ENCODE measurements around the gene MDP1.

The MDP1 gene

DNA sequence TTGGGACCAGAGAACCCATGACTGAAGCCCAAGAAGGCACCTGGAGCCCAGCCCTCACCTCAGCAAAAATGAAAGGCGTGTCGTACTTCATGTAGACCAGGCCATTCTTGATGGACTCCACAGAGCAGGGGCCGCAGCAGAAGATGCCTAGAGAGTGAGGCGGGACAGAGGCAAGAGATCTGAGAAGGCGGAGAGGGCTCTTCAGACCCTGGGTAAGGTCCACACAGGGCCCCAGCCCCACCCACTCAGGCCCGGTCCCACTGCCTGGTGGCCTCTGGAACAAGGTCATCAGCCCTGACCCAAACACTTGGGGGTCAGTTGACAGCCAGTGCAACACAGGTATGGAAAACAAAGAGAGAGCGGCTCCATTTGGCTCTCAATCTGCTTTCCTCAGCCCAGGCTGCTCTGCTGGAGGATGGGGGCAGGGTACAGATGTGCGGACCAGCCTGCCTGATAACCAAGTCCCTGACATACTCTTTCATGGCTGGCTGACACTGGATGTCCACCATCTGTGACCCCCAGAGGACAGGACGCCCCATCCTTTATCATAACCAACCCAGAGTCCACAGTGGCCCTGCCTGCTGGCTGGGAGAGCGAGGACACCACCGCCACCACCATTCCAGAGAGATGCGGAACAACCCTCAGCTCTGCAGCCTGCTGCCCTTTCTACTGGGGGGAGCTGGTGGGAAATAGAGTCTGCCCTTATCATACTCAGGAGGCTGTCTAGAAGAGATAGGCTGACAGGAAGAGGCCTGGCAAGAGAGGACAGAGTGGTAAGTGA lies 40.3 kb upstream of the MDP1 start:
- TF ChIP-seq GATA3 (IDR thresholded peaks at IDR 0.05; ENCODE audit: low read depth, low read length) (no peak), GATA2 (IDR thresholded peaks at IDR 0.05; ENCODE audit: low read depth, low read length) (no peak)

DNA sequence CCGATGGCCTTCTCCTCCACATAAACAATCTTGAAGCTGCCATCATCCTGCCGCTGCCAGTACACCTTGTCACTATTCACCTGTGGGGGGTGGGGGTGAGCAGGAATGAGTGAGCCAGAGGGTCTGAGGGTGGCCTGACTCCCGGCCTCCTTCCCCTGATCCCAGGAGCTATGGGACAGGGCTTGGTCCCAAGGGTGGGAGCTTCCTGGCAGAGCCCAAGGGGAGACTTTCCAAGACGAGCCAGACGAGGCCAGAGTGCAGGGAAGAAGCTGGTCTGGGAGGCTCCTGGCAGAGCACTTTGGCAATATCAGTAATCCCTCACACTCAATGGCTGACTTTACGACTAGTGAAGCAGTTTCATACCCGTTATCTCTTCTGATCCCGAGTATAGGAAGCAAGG lies 39.6 kb upstream of the MDP1 start:
- TF ChIP-seq GATA3 (IDR thresholded peaks at IDR 0.05; ENCODE audit: low read depth, low read length), result no peak
- no peak for TF ChIP-seq GATA2 (IDR thresholded peaks at IDR 0.05; ENCODE audit: low read depth, low read length)

DNA sequence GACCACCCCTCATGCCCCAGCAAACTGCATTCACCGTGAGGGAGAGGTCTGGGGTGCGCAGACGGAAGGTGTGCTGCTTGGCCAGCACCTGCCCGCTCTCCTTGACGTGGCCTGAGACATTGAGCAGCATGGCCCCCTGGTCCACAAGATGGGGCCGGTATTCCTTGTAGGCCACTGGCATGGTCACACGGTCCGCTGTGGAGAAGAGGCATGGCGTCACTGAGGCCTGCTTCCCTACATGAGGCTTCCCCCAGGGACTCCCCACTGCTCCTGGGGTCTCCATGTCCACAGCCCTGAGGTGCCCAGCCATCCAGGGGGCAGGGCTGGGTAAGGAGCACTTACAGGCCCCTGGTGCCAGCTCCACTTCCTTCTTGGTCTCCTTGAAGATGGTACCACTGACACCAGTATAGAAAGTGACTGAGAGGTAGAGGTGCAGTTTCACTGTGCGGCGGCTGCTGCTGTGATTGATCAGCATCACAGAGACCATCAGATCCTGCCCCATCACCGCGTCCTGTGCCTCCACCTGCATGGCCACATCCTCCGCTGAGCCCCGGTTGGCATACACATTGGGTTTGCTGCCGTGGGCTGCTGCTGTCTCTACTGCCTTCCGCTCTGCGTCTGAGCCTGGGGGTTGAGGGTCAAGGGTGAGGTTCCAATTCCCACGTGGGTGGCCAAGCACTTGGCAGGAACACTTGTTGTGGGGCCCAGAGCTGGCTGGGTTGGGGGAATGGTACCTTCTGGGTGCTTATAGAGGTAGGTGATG lies 38.9 kb upstream of the MDP1 start:
- no peak for TF ChIP-seq GATA3 (IDR thresholded peaks at IDR 0.05; ENCODE audit: low read depth, low read length)
- no peak for TF ChIP-seq GATA2 (IDR thresholded peaks at IDR 0.05; ENCODE audit: low read depth, low read length)

DNA sequence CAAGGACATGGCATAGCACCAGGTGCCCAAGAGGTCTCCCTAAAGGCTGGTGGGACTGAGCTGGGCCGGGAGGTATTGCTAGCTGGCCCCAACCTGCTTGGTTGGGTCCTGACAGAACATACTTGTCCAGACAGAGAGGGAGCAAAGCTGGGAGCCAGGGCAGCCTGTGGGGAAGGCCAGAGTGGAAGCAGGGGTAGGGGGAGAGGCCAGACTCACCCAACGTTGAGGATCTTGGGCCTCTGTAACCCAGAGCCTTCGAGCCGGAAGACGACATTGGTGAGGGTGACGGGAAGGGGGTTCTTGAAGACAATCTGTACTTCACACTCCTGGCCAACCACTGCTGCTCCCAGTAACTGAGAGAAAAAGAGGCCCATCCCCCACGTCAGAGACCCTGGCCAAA lies 38.1 kb upstream of the MDP1 start:
- no peak for TF ChIP-seq GATA2 (IDR thresholded peaks at IDR 0.05; ENCODE audit: low read depth, low read length)
- no peak for TF ChIP-seq GATA3 (IDR thresholded peaks at IDR 0.05; ENCODE audit: low read depth, low read length)

DNA sequence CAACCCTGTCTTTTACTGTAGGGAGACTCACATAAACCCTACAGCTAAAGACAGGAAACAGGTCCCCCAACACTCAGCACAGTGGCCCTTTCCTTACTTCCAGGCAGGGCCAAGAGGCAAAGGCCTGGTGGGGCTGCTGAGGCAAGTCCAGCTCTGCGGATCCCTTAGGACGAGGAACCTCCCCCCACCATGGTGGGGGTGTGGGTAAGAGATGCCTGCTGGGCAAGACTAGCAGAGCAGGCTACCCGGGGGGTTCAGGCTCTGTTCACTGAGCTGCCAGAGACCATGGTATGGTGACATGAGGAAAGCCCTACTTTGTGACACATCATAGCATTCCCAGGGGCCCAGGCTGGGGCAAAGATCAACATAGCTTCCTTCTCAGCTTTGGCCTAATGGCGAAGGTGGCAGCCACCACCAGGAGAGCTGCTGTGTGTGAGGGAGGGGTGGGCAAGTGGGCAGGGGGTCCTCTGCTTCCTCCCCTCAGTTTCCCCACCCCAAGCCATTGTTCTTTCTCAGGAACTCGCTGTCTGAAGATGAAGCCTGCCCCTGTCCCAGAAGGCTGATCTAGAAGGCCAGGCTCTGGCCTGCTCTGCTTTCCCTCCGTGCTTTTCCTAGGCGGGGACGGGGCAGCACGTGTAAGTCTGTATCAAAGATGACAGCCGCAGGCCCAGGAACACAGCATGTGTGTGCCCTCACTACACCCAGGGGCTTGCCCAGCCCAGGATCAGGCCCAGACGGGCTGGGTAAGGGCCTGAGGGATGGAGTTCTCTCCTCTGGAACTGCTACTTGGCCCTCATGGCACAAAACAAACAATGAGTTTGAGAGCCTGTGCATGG lies 36.6 kb upstream of the MDP1 start:
- TF ChIP-seq GATA3 (IDR thresholded peaks at IDR 0.05; ENCODE audit: low read depth, low read length) (no peak), GATA2 (IDR thresholded peaks at IDR 0.05; ENCODE audit: low read depth, low read length) (no peak)

DNA sequence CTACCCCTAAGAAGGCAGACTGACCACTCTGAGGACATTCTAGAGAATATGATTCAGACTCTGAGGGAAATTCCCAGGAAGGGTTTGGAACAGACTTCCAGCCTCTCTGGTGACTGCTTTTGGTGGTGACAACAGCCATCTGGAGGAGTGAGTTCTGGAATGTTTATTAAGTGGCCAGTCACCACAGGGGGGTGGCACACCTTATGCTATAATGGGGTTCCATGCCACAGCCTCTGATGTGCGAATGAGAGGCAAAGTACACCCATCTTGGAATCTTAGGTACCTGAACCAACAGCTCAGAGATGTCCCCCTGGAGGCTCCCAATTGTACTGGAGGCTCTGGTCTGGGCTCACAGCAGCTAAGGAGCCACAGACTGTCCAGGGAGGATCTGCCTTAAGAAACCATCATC lies 36.0 kb upstream of the MDP1 start:
- no peak for TF ChIP-seq GATA2 (IDR thresholded peaks at IDR 0.05; ENCODE audit: low read depth, low read length)
- TF ChIP-seq GATA3 (IDR thresholded peaks at IDR 0.05; ENCODE audit: low read depth, low read length), result no peak

- TF ChIP-seq GATA2 (IDR thresholded peaks at IDR 0.05; ENCODE audit: low read depth, low read length) (no peak), GATA3 (IDR thresholded peaks at IDR 0.05; ENCODE audit: low read depth, low read length) (no peak)
Measured at GRCh38 chr14:24250354-24250753, 34.5 kb upstream of the MDP1 start.

DNA sequence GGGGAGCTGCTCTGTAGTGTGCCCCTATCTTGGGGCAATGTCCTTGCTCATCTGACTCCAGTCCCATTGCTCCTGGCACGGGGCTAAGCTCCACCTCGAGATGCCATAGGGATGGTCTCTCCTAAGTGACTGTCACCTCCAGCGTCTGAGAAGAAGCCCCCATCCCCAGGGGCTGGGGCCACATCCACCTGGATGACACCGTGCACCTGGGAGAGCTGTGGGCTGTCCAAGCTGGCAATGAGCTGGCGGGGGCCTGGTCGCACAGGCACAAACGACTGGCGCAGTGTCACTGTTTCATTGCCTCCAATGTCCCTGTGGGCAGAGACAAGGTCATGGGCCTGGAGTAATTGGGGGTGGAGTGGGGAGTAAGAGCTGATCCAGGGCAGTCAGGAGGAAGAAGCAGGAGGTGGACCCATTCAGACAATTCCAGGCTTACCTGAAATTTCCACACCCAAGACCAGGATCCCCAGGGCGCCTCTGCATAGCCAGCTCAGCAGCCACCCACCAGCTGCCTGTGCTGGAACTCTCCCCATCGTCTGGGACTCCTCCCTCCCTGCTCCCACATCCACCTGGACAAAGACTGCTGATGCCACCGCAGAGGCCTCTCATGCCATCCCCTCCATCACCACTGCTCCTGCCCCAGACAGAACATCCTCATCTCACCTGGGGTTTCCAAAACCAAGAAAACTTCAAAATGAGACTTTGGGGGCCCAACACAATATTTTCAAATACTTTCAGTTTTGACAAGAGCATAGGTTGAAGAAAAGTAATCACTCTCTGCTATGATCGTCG lies 33.6 kb upstream of the MDP1 start:
- TF ChIP-seq GATA3 (IDR thresholded peaks at IDR 0.05; ENCODE audit: low read depth, low read length), result no peak
- no peak for TF ChIP-seq GATA2 (IDR thresholded peaks at IDR 0.05; ENCODE audit: low read depth, low read length)

DNA sequence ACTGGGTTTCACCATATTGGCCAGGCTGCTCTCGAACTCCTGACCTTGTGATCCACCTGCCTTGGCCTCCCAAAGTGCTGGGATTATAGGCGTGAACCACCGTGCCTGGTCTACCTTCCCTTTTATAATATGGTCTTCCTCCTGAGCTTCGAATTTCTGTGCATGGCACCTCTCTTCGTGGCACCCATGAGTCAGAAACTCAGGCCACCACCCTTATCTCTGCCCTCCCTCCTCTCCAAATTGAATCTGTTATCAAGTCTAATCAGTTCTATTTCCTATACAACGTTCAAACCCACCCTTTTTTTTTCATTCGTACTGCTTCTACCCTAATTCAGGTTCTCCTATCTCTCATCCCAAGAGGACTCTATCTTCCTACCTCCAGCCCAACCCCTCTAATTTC lies 31.6 kb upstream of the MDP1 start:
- TF ChIP-seq GATA2 (IDR thresholded peaks at IDR 0.05; ENCODE audit: low read depth, low read length) (no peak), GATA3 (IDR thresholded peaks at IDR 0.05; ENCODE audit: low read depth, low read length) (no peak)

DNA sequence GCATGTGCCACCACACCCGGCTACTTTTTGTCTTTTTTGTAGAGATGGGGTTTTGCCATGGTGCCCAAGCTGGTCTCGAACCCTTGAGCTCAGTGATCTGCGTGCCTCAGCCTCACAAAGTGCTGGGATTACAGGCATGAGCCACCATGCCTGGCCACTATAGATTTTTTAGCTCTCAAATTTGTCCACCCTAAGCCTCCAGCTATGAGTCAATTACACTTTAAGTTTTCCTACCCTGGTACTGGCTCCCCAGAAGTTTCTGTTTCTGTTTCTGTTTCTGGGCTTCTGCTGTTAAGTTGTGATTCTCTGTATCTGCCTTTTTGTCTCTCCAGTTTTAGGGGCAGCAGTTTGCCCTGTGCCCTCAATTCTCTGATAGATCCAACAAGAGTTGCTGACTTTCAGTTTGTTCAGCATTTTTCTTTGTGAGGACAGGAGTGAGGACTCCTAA lies 30.9 kb upstream of the MDP1 start:
- TF ChIP-seq GATA2 (IDR thresholded peaks at IDR 0.05; ENCODE audit: low read depth, low read length) (no peak), GATA3 (IDR thresholded peaks at IDR 0.05; ENCODE audit: low read depth, low read length) (no peak)

DNA sequence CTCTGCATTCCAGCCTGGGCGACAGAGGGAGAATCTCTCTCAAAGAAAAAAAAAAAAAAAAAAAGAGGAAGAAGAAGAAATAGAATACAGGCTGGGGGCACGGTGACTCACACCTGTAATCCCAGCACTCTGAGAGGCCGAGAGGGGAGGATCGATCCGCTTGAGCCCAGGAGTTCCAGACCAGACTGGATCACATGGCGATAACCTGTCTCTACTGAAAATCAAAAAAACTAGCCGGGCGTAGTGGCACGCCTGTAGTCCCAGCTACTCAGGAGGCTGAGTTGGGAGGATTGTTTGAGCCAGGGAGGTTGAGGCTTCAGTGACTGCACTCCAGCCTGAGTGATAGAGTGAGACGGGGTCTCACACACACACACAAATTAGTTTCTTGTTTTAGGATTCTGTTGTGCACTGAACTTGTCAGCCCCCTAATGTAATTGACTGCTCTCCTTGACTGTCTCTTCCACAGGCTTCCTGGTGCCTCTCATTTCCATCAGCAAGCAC lies 27.5 kb upstream of the MDP1 start:
- TF ChIP-seq GATA3 (IDR thresholded peaks at IDR 0.05; ENCODE audit: low read depth, low read length), result no peak
- TF ChIP-seq GATA2 (IDR thresholded peaks at IDR 0.05; ENCODE audit: low read depth, low read length), result no peak

DNA sequence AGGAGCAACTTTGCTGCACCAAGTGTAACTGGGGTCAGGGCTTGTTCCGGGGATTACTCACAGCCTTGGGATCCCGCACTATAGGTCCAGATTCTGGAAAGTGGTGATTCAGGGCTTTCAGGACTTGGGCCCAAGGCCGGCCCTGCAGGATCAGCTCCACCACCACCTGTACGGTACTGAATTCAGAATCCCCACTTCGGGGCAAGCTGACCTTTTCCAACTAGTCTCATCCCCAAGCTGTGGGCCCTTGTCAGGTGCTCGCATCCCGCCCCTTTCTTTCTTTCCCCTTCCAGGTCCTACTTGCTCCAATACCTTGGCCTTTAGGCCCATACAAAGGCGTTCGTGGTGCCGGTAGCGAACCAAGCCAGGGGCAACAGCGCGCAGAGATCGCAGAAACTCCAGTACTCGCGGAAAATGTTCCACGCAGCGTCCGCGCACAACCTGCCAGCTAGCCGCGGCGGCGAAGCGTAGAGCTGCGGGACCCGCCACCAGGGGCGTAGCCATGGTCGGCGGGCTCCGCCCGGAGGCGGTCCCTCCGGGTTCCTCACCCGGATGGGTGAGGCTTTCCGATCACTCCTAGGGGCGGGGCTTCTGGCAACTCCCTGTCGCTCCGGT lies 26.1 kb upstream of the MDP1 start:
- TF ChIP-seq GATA2 (IDR thresholded peaks at IDR 0.05; ENCODE audit: low read depth, low read length) (no peak), GATA3 (IDR thresholded peaks at IDR 0.05; ENCODE audit: low read depth, low read length) (no peak)

All from SH-SY5Y (cell line).